ENCODE data around the gene LCN2. TPM values are rescaled to one million over a fixed set of nuclear protein-coding genes. Genes with fewer than 3 reads are reported as not detected.

Gene LCN2
- total RNA-seq, 1 donor from 2014 or later, result not detected

DNA sequence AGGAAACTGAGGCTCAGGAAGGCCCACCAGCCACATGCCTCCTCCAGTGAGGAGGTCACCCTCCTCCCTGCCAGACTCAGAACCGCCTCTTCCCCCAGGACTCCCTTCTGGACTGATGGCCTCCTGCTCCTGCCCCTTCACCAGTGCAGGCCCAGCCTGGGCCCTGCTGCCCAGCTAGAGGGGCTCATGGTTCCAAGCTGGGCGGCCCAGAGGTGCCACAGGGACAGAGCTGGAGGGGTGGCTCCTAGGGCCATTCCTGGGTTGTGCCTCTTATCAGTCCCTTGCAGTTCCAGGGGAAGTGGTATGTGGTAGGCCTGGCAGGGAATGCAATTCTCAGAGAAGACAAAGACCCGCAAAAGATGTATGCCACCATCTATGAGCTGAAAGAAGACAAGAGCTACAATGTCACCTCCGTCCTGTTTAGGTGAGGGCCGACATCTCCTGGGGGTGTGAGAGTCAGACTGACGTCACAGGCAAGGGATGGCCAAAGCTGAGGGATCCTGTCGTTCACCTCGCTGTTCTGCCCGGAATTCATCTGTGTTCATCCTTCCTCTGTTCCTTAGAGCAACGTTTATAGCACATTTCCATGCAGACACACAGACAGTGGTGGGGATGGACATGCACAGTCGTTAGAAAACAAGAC is 819 bp downstream of the LCN2 start:
- H3K4me1 ChIP-seq, result no peaks in the 10 kb centered on the region
- DNase-seq (ENCODE audit: low spot score in 2 of 2), result no peak
- no peak overlapping the region for H3K4me3 ChIP-seq
- H3K27me3 ChIP-seq, result no peaks in the 10 kb centered on the region
- H3K27ac ChIP-seq, result no peak overlapping the region
- H3K9me3 ChIP-seq, result no peaks in the 10 kb centered on the region
- no peaks in the 10 kb centered on the region for H3K36me3 ChIP-seq
- TF ChIP-seq, protein P1, sequence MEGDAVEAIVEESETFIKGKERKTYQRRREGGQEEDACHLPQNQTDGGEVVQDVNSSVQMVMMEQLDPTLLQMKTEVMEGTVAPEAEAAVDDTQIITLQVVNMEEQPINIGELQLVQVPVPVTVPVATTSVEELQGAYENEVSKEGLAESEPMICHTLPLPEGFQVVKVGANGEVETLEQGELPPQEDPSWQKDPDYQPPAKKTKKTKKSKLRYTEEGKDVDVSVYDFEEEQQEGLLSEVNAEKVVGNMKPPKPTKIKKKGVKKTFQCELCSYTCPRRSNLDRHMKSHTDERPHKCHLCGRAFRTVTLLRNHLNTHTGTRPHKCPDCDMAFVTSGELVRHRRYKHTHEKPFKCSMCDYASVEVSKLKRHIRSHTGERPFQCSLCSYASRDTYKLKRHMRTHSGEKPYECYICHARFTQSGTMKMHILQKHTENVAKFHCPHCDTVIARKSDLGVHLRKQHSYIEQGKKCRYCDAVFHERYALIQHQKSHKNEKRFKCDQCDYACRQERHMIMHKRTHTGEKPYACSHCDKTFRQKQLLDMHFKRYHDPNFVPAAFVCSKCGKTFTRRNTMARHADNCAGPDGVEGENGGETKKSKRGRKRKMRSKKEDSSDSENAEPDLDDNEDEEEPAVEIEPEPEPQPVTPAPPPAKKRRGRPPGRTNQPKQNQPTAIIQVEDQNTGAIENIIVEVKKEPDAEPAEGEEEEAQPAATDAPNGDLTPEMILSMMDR (IDR thresholded peaks at IDR 0.05), result no peak
- intact Hi-C loops (cut with DNase I), result no loop called here

DNA sequence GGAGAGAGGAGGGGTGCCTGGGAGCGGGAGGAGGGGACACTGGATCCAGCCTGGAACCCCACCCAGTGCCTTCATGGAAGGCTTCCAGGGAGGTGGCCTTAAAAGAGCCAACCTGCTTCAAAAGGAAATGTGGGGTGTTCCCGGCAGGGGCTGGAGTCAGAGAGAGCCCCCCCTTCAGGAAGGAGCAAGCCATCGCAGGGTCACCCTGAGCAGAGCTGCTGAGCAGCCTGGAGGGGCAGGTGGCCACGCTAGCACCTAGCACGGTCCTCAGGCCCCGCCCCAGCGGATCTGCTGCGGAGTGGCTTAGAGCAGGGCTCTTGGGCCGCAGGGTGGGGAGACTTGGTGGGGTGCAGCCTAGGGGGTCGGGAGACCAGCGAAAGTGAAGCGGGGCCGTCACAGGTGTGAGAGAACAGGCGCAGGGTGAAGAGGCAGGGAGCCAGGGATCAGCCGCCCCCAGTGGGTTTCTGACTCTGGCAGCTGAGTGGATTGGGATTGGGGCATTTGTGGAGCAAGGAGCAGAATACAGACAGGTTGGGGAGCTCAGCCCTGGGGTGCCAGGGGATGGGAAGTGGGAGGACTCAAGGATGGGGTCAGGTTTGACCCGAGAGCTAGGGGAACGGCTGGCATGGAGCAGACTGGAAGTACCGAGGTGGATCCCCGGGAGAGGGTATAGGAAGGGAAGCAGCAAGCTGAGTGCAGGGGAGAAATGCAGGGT is 1.5 kb downstream of the LCN2 start:
- Histone ChIP-seq H3K4me3 (no peak overlapping the region), H3K27ac (no peak overlapping the region), H3K36me3 (no peaks in the 10 kb centered on the region), H3K27me3 (no peaks in the 10 kb centered on the region), H3K4me1 (no peaks in the 10 kb centered on the region), H3K9me3 (no peaks in the 10 kb centered on the region)
- TF ChIP-seq, protein P1 (IDR thresholded peaks at IDR 0.05), result no peak
- intact Hi-C loops (cut with DNase I), result no loop called here
- DNase-seq (ENCODE audit: low spot score in 2 of 2), result no peak

DNA sequence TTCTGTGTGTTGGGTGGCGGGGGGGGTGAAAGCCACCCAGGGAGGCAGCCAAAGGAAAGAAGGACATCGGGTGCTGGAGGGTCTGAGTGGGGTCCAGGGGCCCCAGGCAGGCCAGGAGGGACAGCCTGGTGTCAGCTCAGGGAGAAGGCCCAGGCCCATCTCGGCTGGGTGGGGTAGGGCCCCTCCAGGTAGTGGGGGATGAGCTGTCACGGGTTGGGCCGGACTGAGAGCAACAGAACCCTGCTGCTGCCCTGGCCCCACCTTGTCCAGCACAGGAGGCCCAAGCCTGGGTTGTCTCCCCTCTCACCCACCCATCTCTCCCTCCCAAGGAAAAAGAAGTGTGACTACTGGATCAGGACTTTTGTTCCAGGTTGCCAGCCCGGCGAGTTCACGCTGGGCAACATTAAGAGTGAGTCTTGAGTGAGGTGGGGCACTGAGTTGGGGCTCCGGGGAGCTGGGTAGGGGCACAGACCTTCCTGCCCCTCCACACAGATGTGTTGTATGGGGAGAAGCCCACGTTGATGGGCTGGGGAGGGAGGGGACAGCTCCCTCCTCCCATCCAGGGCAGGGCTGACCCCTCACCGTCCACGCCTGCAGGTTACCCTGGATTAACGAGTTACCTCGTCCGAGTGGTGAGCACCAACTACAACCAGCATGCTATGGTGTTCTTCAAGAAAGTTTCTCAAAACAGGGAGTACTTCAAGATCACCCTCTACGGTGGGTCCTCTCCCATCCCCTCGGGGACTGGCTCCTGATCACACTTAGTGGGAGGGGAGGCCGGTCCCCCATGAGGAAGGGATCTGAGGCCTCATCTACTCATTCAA is 2.3 kb downstream of the LCN2 start:
- TF ChIP-seq, protein P1 (IDR thresholded peaks at IDR 0.05), result no peak
- Histone ChIP-seq H3K36me3 (no peaks in the 10 kb centered on the region), H3K4me1 (no peaks in the 10 kb centered on the region), H3K4me3 (no peak overlapping the region), H3K9me3 (no peaks in the 10 kb centered on the region), H3K27ac (no peak overlapping the region), H3K27me3 (no peaks in the 10 kb centered on the region)
- intact Hi-C loops (cut with DNase I), result no loop called here
- no peak for DNase-seq (ENCODE audit: low spot score in 2 of 2)

DNA sequence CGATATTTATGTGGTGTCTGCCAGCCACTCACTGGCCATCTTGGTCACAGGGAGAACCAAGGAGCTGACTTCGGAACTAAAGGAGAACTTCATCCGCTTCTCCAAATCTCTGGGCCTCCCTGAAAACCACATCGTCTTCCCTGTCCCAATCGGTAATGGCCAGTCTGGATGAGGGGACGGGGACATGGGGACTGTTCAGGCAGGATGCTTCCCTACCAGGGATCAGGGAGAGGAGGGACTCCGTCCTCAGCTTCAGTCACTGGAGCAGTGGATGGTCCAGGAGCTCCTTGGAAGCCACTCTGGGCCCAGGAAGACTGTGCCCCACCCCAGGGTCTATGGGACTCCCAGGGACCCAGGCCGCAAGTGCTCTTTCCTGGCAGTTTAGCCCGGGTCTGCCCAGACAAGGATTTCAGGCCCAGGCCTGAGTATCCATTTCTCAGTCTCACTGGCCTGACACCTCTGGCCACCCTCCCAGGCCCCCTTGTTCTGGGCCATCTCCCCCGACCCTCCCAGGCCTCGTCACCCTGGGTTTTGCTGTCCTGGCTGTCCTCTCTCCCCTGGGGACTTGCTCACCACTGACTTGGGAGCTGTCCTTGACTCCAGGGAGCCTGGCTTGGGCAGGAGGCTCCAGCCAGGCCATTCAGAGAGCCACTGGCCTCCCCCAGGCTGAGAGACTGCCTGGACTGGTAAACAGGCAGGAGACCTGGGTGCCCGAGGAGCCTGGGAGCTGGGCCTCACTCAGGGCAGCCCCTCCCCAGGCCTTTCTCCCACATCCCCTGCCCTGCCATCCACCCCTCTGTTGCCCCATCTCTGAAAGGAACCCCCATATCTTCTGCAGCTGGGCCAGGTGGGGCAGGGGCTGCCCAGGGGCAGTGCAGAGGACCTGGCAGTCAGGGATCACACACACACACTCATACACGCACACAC is 3.1 kb downstream of the LCN2 start:
- TF ChIP-seq, protein P1 (IDR thresholded peaks at IDR 0.05), result no peak
- intact Hi-C loops (cut with DNase I), result no loop called here
- DNase-seq (ENCODE audit: low spot score in 2 of 2), result no peak
- Histone ChIP-seq H3K4me1 (no peaks in the 10 kb centered on the region), H3K27me3 (no peaks in the 10 kb centered on the region), H3K27ac (no peak overlapping the region), H3K9me3 (no peaks in the 10 kb centered on the region), H3K36me3 (no peaks in the 10 kb centered on the region), H3K4me3 (no peak overlapping the region)
